ENCODE results near the gene HP1BP3.

GRCh38 chr1:20731057-20731991, 55.8 kb downstream of the HP1BP3 start:
- no peak for TF ChIP-seq CTCF (IDR thresholded peaks at IDR 0.05; ENCODE audit: low read length)
- TF ChIP-seq EZH2 (IDR thresholded peaks at IDR 0.05; ENCODE audit: borderline replicate concordance, low read length), result no peak

Measured in OCI-LY1 (cell line).